HG03039 (cell line): ENCODE measurements around the gene PTPRN2.

Source experiments
- ATAC-seq: cut with Tn5 transposase; IDR thresholded peaks from one replicate; pipeline ENCODE4 v1.9.1; 2021; ENCODE audit warnings: mild to moderate bottlenecking, moderate library complexity; ENCODE audit not compliant: unreplicated experiment

The PTPRN2 gene

GRCh38 chr7:158252837-158253669 is 334.6 kb downstream of the PTPRN2 start:
- ATAC-seq: no peak

DNA sequence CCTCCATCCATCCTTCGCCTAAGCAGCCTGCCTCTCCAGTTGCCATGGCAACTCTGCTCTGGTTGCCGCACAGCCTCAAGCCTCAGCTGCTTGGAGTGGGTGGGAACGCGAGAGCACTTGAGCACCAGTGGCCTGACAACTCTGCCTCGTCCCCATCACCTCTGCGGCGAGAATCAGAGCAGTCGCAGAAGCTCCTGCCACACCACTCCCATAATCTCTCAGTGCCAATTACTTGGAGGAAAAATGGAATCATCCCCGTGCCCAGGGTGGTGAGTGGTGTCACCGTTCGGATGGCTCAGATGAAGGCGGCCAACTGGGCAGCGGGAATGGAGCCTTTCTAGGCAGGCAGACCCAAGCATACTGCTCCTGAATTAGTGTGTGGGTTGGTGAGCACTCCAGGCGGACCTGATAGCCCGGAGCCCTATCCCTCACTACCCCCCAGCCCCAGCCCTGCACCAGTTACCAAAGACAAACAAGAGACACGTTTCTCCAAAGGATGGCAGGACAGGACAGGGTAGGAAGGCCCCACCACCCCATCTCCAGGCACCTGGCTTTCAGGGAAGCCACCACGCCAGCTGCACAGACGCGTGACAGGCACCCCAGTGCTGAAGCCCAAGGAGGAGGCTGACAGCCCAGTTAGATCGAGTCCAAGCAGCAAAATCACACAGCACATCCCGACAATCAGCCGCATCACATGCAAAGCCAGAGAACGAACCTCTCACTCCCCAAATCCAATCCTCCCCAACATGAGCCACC is 335.4 kb downstream of the PTPRN2 start:
- no peak for ATAC-seq

GRCh38 chr7:158251061-158251965 is 336.3 kb downstream of the PTPRN2 start:
- no peak for ATAC-seq

DNA sequence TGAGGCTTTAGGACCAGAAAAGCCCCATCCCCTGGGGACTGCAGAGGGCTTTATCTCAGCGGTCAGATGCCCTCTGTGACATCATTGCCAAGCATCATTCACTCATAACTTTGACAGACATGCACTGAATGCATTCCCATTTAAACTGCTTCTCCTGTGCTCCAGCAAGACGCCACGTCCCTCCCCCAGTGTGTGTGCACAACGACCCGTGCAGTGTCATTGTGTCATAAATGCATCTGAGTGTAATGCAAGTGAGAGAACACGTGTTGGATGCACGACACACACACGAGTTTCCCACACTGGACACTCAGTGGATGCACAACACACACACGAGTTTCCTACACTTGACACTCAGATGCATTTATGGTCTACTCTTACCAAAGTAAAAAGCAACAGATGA is 337.9 kb downstream of the PTPRN2 start:
- no peak for ATAC-seq

DNA sequence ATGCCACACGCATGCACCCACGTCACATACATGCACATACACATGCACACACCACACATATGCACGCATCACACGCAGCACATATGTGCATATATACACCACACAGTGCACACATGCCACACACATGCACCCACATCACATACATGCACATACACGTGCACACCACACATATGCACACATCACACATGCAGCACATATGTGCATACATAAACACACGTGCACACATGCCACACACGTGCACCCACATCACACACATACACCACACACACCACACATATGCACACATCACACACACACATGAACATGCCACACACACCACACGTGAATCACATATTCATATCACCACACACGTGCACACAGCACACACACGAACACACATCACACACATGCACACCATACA is 338.8 kb downstream of the PTPRN2 start:
- ATAC-seq: no peak

DNA sequence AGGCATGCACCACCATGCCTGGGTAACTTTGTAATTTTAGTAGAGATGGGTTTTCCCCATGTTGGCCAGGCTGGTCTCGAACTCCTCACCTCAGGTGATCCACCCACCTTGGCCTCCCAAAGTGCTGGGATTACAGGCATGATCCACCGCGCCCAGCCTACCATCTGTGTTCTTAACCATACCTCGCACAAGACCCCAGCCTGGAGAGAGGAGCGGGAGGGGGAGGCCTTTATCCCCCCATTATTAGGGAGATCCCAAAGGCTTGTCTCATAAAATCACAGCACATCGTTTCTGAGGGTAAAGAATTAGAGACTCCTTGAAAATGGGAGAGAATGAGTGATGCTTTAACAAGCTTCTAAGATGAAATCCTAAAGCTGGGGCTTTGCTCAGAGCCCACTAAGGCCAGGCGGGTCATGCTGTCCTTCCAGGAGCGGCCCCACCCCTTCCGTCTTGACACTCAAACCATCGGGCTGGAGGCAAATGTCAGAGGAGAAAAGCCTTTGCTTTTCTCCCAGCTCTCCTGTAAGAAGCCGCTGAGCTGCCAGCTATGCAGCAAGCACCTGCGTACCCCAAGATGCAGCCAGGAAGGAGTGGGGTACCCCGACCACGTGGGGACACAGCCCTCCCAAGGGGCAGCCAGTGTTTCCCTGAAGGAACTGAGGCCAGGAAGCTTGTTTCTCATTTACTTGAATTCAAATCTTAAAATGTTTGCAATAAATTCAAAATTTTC is 339.7 kb downstream of the PTPRN2 start:
- ATAC-seq: no peak

GRCh38 chr7:158246960-158247673 is 340.5 kb downstream of the PTPRN2 start:
- ATAC-seq: no peak

- no peak for ATAC-seq
Observed at GRCh38 chr7:158246272-158246959, 341.2 kb downstream of the PTPRN2 start.

GRCh38 chr7:158245724-158246041 is 341.9 kb downstream of the PTPRN2 start:
- no peak for ATAC-seq

DNA sequence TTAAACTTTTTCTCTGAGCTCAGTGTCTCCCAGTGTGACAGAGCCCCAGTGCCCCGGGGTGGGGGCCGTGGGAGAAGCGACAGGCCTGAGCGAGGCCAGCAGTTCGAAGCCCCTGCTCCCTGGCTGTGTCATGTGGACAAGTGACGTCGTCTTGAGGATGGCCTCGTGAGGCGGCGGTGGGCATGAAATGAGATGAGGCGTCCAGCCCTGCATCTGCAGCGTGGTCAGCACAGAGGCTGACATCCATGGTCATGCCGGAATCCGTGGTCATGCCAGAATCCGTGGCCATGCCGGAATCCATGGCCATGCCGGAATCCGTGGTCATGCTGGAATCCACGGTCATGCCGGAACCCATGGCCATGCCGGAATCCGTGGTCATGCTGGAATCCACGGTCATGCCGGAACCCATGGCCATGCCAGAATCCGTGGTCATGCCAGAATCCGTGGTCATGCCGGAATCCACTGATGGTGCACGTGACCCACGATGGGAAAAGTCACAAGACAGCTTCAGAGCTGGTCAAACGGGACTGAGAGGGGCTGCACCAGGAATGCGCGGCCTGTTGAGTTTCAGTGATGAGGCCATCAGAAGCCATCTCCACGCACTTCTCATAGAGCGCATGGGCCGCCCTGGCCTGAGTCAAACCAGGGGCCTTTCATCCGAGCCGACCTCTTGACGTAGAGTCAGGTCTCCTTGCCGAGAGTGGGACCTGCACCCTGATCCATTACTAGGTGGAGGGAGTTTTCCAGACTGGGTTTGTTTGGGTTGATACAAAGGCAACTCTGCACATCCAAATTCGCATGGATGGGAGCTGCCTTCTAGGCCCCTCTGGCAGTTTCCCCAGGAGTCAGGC is 342.5 kb downstream of the PTPRN2 start:
- ATAC-seq: no peak

DNA sequence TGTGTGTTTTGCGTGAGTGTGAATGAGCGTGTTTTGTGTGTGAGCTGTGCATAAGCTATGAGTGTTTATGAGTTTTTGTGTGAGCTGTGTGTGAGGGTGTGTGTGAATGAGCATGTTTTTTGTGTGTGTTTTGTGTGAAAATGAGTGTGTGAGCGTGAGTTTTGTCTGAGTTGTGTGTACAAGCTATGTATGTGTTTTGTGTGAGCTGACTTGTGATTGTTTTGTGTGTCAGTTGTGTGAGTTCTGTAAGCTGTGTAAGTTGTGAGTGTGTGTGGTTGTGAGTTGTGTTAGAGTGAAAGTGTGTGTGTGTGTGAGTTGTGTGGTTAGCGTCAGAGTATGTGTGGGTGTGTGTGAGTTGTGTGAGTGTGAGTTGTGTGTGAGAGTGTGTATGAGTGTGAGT is 343.2 kb downstream of the PTPRN2 start:
- ATAC-seq: no peak

DNA sequence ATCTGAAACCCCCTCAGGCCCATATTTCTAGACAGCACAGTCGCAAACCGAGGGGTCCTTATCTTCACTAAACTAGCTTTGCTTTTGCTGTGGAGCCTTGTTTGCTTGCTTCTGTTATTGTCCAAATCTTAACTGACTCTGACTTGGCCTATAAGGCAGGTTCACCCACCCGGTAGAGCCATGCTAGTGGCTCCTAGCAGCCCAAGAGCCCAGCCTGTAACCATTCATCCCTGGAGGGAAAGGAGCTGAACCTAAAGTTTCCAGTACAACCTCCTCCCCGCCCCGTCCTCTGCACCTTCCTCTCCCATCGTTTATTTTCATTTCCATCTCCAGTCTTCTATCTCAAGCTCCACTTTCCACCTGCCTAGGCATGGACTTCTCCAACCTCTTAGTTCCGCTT is 345.7 kb downstream of the PTPRN2 start:
- no peak for ATAC-seq

DNA sequence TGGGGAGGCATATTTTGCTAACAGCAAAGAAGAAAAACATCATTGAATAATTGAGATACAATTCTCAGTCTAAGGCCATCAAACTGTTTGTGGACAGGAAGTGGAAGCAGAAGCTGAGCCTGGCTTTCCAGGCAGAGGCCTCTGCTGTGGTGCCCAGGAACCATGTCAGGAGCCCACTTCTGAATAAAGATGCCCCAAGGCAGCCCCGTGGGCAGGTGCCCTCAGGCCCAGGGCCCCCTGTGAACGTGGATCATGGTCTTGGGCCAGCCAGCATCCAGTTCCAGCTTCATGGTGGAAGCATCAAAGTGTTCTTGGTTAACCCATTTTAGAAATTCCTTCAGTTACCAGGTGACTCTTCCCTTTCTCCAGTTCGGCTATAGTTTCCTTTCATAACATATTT is 346.8 kb downstream of the PTPRN2 start:
- no peak for ATAC-seq

GRCh38 chr7:158239290-158239981 is 348.2 kb downstream of the PTPRN2 start:
- ATAC-seq: no peak

- ATAC-seq: no peak
Observed at GRCh38 chr7:158238616-158239289, 348.9 kb downstream of the PTPRN2 start.

- no peak for ATAC-seq
Observed at GRCh38 chr7:158237672-158238335, 349.8 kb downstream of the PTPRN2 start.

DNA sequence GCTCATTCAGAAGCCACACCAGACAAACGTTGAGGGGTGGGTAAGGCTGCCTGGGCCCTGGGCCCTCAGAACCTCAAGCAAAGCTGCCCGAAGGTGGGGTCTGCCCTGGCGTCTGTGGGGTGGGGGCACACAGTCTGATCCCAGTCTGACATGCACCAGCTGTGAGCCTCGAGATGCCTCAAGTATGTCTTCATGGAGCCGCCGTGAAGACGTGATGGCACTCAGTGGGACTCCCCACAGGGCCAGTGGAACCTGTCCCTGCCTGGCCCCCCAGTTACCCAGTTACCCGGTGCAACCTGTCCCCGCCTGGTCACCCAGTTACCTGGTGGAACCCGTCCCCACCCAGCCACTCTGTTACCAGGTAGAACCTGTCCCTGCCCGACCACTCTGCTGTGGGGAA is 351.2 kb downstream of the PTPRN2 start:
- ATAC-seq: no peak
